Measurements from ENCODE around the gene WDR36. TPM values are rescaled to one million over a fixed set of nuclear protein-coding genes. Genes with fewer than 3 reads are reported as not detected.
"Not testable (repeated sequence)": the region's sequence is repeated elsewhere in the genome, so short reads cannot be mapped to it uniquely, and the experiment has no call there.

WDR36 gene
- total RNA-seq, 8 experiments from 2014 or later: 21.8 to 35.5 (median 28.4) TPM

DNA sequence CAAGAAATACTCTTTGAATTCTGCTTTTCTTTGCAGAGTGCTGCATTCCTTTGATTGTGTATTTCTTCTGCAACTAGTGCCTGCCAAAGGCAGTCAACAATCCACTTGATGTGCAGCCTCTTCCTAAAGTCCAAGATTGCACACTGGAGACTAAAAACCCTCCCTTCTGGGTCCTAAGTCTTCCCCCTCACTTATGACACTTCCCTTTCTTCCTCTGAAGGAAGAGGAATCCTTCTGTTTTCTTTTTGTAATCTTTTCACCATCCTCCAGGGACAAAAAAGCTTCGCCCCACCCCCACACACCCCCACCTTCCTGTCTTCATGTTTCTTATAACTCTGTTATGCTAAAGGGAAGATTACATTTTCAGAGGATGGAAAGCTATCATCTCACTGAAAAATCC is 39.9 kb downstream of the WDR36 start:
- no peak for ATAC-seq (replicated peaks in 6 of 8)
- Histone ChIP-seq H3K4me1 (replicated peaks in 1 of 2) (peaks cover 8 to 12% of the 10 kb centered on the region in 2 donors), H3K27ac (no peak overlapping the region), H3K4me3 (no peak overlapping the region)
- WGBS, 10 experiments: 71 to 100% (median 86%) methylated on average over 1 of the region's 1 CpG; no CpG with 5 or more reads in 5 of the 10 experiments
- in situ Hi-C loops (cut with MboI; ENCODE audit: low pct_unique_long_range_greater_than_20kb in 2 of 9, low sequenced_read_pairs in 9 of 9, unreplicated experiment in 9 of 9): loop anchor here in 1 of 9 experiments (25.0 kb wide), 1 partner anchor 370 kb away; no protein-coding TSS in a partner anchor

DNA sequence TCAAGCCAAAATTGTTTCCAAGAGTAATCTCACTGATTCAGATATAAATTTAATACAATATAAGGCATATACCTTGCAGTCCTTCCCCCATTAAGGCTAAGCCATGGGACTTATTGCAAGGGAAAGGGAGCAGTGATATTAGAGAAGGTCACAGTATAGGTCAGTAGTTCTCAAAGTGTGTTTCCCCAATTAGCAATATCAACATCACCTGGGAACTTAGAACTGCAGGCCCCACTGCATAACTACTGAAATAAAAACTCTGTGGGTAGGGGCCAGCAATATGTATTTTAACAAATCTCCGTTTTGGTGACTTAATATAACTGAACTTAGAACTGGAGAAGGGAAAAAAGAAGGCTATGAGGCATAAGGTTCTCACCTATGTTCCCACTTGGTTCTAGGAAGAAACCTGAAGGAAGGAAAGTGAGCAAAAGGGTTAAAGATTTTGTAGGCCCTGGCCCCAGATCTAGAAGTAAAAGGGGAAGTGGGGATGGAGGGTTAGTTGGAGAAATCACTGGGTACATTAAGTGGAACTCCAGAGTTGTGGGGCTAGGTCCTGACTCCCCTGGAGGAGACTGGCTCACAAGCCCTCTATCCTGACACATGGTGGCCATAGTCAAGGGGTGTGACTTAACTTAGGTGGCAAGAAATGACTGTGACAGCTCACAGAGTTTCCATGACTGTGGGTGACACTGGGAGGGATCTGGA is 40.7 kb downstream of the WDR36 start:
- Histone ChIP-seq H3K4me3 (no peak overlapping the region), H3K27ac (no peak overlapping the region), H3K4me1 (replicated peaks in 1 of 2) (peaks cover 8 to 12% of the 10 kb centered on the region in 2 donors)
- in situ Hi-C loops (cut with MboI; ENCODE audit: low pct_unique_long_range_greater_than_20kb in 2 of 9, low sequenced_read_pairs in 9 of 9, unreplicated experiment in 9 of 9): loop anchor here in 1 of 9 experiments (25.0 kb wide), 1 partner anchor 371 kb away; no protein-coding TSS in a partner anchor
- WGBS, 10 experiments: 100% methylated on average over 1 of the region's 1 CpG; no CpG with 5 or more reads in 7 of the 10 experiments
- ATAC-seq (replicated peaks in 6 of 8): no peak

DNA sequence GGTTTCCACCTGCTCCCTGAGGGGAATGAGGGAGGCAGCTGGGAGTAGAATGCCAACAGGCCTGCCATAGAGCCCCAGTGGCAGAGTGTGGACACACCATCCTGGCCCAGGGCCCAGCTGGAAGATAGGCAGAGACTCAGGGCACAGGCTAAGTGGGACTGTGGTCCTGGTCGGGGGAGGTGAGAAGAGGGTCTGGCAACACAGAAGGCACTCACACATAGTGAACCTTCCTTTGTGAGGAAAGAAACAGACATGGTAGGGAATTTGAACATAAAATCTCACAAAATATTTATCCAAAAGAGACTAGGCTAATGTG is 41.2 kb downstream of the WDR36 start:
- ATAC-seq (replicated peaks in 6 of 8): peak in 2 of 8 experiments; percentile 21 to 34
- Histone ChIP-seq H3K4me3 (no peak overlapping the region), H3K27ac (no peak overlapping the region), H3K4me1 (replicated peaks in 1 of 2) (peaks cover 8 to 12% of the 10 kb centered on the region in 2 donors)
- in situ Hi-C loops (cut with MboI; ENCODE audit: low pct_unique_long_range_greater_than_20kb in 2 of 9, low sequenced_read_pairs in 9 of 9, unreplicated experiment in 9 of 9): loop anchor here in 1 of 9 experiments (25.0 kb wide), 1 partner anchor 371 kb away; no protein-coding TSS in a partner anchor
- WGBS, 10 experiments: 80 to 100% (median 86%) methylated on average over 1 of the region's 1 CpG; no CpG with 5 or more reads in 6 of the 10 experiments

DNA sequence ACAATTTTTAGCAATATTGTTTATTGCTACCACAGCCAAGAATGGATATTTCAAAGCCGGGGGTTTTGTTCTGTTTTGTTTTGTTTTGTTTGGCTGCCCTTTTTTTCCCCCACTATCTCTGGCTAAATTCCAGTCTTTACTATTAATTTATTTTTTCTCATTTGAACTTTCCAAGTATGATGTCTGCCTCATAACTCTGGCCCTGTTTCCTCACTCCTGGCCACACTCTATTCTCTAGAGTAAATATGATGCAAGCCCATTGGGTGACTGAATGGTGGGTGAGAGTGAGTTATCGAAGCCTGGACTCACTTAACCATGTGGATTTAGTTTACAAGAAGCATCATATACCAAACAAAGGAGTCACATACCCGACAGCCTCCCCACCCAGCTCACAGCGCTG is 41.9 kb downstream of the WDR36 start:
- Histone ChIP-seq H3K27ac (no peak overlapping the region), H3K4me3 (no peak overlapping the region), H3K4me1 (replicated peaks in 1 of 2) (peaks cover 8 to 12% of the 10 kb centered on the region in 2 donors)
- in situ Hi-C loops (cut with MboI; ENCODE audit: low pct_unique_long_range_greater_than_20kb in 2 of 9, low sequenced_read_pairs in 9 of 9, unreplicated experiment in 9 of 9): loop anchor here in 1 of 9 experiments (25.0 kb wide), 1 partner anchor 372 kb away; no protein-coding TSS in a partner anchor
- peak in 3 of 8 experiments; percentile 28 to 56 (median 37) for ATAC-seq (replicated peaks in 6 of 8)
- WGBS, 10 experiments: 0 to 90% (median 75%) methylated on average over 1 to 4 of the region's 4 CpGs

DNA sequence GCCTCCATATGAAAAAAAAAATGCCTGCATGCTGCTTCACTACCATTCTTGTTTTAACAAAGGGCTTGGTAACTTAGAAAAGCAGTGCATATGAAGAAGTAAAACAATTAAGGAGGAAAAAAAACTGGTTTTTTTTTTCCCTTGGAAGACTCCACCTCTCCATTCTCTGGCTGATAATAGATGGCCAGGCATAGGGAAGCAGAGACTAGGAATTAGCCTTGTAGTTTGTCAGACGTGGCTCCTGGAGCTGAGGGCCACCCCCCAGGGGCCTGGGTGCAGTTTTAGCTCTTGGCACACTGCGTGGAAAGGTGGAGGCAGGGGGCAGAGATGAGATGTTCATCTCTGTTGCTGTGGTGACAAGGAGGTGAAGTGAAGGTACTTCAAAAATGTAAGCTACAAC is 42.7 kb downstream of the WDR36 start:
- H3K4me1 ChIP-seq (replicated peaks in 1 of 2): peaks cover 8 to 12% of the 10 kb centered on the region in 2 donors
- ATAC-seq (replicated peaks in 6 of 8): peak in 5 of 8 experiments; percentile 25 to 56 (median 53)
- peak overlapping the region in 1 of 2 donors; percentile 26 for H3K27ac ChIP-seq
- 20 to 100% (median 65%) methylated on average over 1 to 2 of the region's 2 CpGs; no CpG with 5 or more reads in 6 of the 10 experiments for WGBS, 10 experiments
- no peak overlapping the region for H3K4me3 ChIP-seq
- in situ Hi-C loops (cut with MboI; ENCODE audit: low pct_unique_long_range_greater_than_20kb in 2 of 9, low sequenced_read_pairs in 9 of 9, unreplicated experiment in 9 of 9): loop anchor here in 1 of 9 experiments (25.0 kb wide), 1 partner anchor 373 kb away; no protein-coding TSS in a partner anchor

DNA sequence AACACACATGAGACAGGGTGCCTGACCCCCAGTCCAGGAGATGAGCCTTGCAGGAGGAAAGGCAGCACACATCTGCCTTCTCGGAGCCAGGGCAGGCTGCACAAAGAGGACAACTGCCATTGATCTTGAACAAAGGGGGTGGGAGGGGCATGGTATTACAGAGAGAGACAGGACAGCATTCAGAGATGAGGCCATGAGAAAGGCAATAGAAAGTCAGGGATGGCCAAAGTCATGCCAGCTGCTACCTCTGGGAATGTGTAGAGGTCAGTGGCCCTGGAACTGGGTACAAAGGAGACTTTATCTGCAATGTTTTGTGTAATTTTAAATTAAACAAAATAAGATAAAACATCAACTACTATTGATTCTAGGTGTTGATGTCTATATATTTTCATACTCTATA is 43.2 kb downstream of the WDR36 start:
- peaks cover 8 to 12% of the 10 kb centered on the region in 2 donors for H3K4me1 ChIP-seq (replicated peaks in 1 of 2)
- peak in 5 of 8 experiments; percentile 86 to 92 (median 91) for ATAC-seq (replicated peaks in 6 of 8)
- in situ Hi-C loops (cut with MboI; ENCODE audit: low pct_unique_long_range_greater_than_20kb in 2 of 9, low sequenced_read_pairs in 9 of 9, unreplicated experiment in 9 of 9): loop anchor here in 1 of 9 experiments (25.0 kb wide), 1 partner anchor 373 kb away; no protein-coding TSS in a partner anchor
- no CpG with 5 or more reads among the region's 1 CpG for WGBS, 10 experiments
- no peak overlapping the region for H3K4me3 ChIP-seq
- peak overlapping the region in 1 of 2 donors; percentile 26 for H3K27ac ChIP-seq

DNA sequence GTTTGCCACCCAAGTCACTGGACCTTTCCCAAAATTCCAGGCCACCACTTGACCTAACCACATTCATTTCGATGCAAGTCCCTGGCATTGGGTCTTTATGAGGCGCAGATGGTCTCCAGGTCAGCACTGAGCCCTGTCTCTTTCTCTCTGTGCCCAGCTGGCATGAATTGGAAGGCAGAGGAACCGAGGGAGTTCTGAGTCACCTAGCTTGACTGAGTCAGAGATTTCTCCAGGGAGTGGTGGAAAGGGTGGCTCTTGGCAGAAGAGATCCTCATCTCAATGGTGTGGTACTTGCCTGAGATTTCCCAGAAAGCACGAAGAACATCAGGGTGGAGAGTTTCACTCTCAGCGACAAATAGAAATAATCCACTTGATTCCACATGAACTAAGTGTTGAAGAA is 43.8 kb downstream of the WDR36 start:
- in situ Hi-C loops (cut with MboI; ENCODE audit: low pct_unique_long_range_greater_than_20kb in 2 of 9, low sequenced_read_pairs in 9 of 9, unreplicated experiment in 9 of 9): loop anchor here in 1 of 9 experiments (25.0 kb wide), 1 partner anchor 374 kb away; no protein-coding TSS in a partner anchor
- 46 to 100% (median 93%) methylated on average over 2 to 5 of the region's 5 CpGs for WGBS, 10 experiments
- Histone ChIP-seq H3K4me3 (no peak overlapping the region), H3K4me1 (replicated peaks in 1 of 2) (peaks cover 8 to 12% of the 10 kb centered on the region in 2 donors), H3K27ac (no peak overlapping the region)
- peak in 2 of 8 experiments; percentile 53 to 83 for ATAC-seq (replicated peaks in 6 of 8)

DNA sequence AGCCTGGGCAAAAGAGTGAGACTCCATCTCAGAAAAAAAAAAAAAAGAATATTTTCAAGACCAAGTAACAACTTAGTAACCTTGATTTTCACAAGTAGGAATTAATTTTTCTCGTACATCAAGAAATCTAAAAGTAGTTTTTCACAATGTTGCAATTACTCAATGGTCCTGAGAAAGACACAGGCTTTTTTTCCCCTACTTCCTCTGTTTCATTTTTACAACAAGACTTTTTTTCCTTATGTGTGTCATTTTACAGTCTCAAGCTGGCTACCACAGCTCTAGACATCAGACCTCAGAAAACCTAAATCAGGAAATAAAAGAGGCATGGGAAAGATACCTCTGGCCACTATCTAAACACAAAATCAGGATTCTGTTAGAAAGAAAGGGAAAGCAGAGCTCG is 45.9 kb downstream of the WDR36 start:
- in situ Hi-C loops (cut with MboI; ENCODE audit: low pct_unique_long_range_greater_than_20kb in 2 of 9, low sequenced_read_pairs in 9 of 9, unreplicated experiment in 9 of 9): loop anchor here in 1 of 9 experiments (25.0 kb wide), 1 partner anchor 376 kb away; no protein-coding TSS in a partner anchor
- ATAC-seq (replicated peaks in 6 of 8): no peak
- 25 to 100% (median 54%) methylated on average over 1 to 2 of the region's 2 CpGs; no CpG with 5 or more reads in 1 of the 10 experiments for WGBS, 10 experiments

DNA sequence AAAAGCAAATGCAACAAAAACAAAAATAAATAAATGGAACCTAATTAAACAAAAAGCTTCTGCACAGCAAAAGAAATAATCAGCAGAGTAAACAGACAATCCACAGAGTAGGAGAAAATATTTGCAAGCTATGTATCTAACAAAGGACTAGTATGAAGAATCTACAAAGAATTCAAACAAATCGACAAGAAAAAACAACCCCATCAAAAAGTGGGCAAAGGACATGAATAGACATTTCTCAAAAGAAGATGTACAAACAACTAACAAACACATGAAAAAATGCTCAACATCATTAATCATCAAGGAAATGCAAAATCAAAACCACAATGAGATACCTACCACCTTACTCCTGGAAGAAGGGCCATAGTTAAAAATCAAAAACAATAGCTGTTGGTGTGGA is 49.3 kb downstream of the WDR36 start:
- not testable (repeated sequence) for H3K4me1 ChIP-seq (replicated peaks in 1 of 2); H3K27ac ChIP-seq; H3K4me3 ChIP-seq; ATAC-seq (replicated peaks in 6 of 8)
- in situ Hi-C loops (cut with MboI; ENCODE audit: low pct_unique_long_range_greater_than_20kb in 2 of 9, low sequenced_read_pairs in 9 of 9, unreplicated experiment in 9 of 9): loop anchor here in 1 of 9 experiments (25.0 kb wide), 1 partner anchor 379 kb away; no protein-coding TSS in a partner anchor
- 67 to 100% (median 95%) methylated on average over 1 of the region's 1 CpG; no CpG with 5 or more reads in 2 of the 10 experiments for WGBS, 10 experiments

More for the DNA sequence above, 45.9 kb downstream of the WDR36 start:
- Histone ChIP-seq H3K4me3 (no peak overlapping the region), H3K27ac (no peak overlapping the region), H3K4me1 (replicated peaks in 1 of 2) (peaks cover 8 to 12% of the 10 kb centered on the region in 2 donors)

DNA sequence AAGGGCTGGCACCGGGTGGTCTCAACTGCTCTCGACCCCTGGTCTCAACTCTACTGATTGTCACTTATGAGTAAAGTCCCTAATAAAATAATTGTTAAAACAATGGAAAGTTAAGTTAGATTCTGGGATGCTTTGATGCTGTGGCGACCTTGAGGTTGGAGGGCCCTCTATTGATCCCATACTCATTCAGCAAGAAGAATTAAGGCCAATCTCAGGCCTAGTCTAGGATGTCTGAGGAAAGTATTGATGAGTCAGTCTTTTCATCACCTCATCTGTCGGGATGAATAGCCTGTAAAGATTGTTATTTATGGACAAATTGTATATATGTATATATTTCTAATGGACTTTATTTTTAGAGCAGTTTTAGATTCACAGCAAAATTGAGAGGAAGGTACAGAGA is 50.8 kb downstream of the WDR36 start:
- Histone ChIP-seq H3K27ac (no peak overlapping the region), H3K4me1 (replicated peaks in 1 of 2) (no peaks in the 10 kb centered on the region), H3K4me3 (no peak overlapping the region)
- 0 to 84% (median 63%) methylated on average over 1 to 4 of the region's 4 CpGs; no CpG with 5 or more reads in 2 of the 10 experiments for WGBS, 10 experiments
- in situ Hi-C loops (cut with MboI; ENCODE audit: low pct_unique_long_range_greater_than_20kb in 2 of 9, low sequenced_read_pairs in 9 of 9, unreplicated experiment in 9 of 9): loop anchor here in 1 of 9 experiments (25.0 kb wide), 1 partner anchor 381 kb away; no protein-coding TSS in a partner anchor
- no peak for ATAC-seq (replicated peaks in 6 of 8)

DNA sequence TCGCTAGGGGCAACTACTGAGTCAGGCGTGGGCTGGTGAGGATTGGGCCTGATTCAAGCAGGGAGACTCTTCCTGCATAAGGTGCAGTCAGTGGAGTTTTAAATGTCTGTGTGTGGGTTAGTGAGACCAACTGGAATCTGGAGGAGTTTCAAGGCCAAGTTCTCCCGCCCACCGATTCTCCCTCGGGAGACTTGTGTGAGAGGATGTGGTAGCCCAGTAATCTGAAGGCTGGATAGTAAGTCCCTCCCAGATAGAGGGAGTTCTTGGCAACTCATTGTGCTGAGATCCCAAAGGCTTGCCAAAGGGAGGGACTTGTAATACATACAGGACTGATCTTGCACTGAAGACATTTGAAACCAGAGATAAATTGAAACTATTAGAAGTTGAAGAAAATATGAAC is 51.8 kb downstream of the WDR36 start:
- in situ Hi-C loops (cut with MboI; ENCODE audit: low pct_unique_long_range_greater_than_20kb in 2 of 9, low sequenced_read_pairs in 9 of 9, unreplicated experiment in 9 of 9): loop anchor here in 1 of 9 experiments (25.0 kb wide), 1 partner anchor 382 kb away; no protein-coding TSS in a partner anchor

DNA sequence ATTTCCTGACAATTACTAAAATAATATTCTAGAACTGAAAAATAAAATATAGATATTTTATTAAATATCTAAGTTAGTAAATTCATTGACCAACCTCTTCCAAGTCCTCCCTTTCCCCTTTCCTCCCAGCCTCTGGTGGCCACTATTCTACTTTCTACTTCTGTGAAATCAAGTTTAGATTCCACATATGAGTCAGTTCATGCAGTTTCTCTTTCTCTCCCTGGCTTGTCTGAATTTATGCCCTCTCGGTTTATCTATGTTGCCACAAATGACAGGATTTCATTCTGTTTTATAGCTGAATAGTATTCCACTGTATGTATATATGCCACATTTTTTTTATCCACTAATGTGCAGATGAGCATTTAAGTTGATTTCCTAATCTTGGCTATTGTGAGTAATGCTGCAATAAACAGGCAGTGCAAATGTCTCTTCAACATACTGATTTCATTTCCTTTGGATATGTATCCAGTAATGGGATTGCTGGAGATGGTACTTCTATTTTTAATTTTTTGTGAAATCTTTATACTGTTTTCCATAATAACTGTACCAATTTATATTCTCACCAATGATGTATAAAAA is 52.3 kb downstream of the WDR36 start:
- ATAC-seq (replicated peaks in 6 of 8): peak in 2 of 8 experiments; percentile 36 to 57
- Histone ChIP-seq H3K4me3 (no peak overlapping the region), H3K4me1 (replicated peaks in 1 of 2) (no peaks in the 10 kb centered on the region), H3K27ac (no peak overlapping the region)
- in situ Hi-C loops (cut with MboI; ENCODE audit: low pct_unique_long_range_greater_than_20kb in 2 of 9, low sequenced_read_pairs in 9 of 9, unreplicated experiment in 9 of 9): loop anchor here in 1 of 9 experiments (25.0 kb wide), 1 partner anchor 382 kb away; no protein-coding TSS in a partner anchor
- WGBS, 10 experiments: 0 to 100% (median 86%) methylated on average over 1 of the region's 1 CpG; no CpG with 5 or more reads in 1 of the 10 experiments

More for the DNA sequence above, 51.8 kb downstream of the WDR36 start:
- Histone ChIP-seq H3K4me1 (replicated peaks in 1 of 2) (no peaks in the 10 kb centered on the region), H3K27ac (no peak overlapping the region), H3K4me3 (no peak overlapping the region)
- ATAC-seq (replicated peaks in 6 of 8): peak in 3 of 8 experiments; percentile 17 to 100 (median 98)
- WGBS, 10 experiments: 0 to 100% (median 67%) methylated on average over 1 to 4 of the region's 5 CpGs; no CpG with 5 or more reads in 1 of the 10 experiments
